Heart right ventricle (tissue), 16 donors: ENCODE data around the gene PLEKHG1. TPM values are rescaled to one million over a fixed set of nuclear protein-coding genes. Genes with fewer than 3 reads are reported as not detected.

Experiments
- ATAC-seq, 8 donors: fragments of 200-7000 bp; cut with Tn5 transposase; one replicate each; pipeline ENCODE4 v1.9.1; 2020; ENCODE audit warnings: mild to moderate bottlenecking in 8 of 8, moderate library complexity in 8 of 8, moderate number of reproducible peaks in 1 of 8
- DNase-seq, 2 donors: peaks; one replicate each; pipeline ENCODE4 v3.0.0-alpha.2; 2020
- H3K27ac ChIP-seq, 10 donors: fragments of 200-600 bp; sonication (generic) in 2 of 10; one replicate each; pipeline versions ENCODE4 v1.5.0 to v1.8.0; 2020 to 2022; ENCODE audit warnings: mild to moderate bottlenecking in 3 of 10
- H3K27me3 ChIP-seq, 7 donors: fragments of 200-600 bp; one replicate each; pipeline ENCODE4 v1.8.0; 2021 to 2022; ENCODE audit warnings: mild to moderate bottlenecking in 2 of 7
- H3K36me3 ChIP-seq, 9 donors: fragments of 200-600 bp; sonication (generic) in 1 of 9; one replicate each; pipeline versions ENCODE4 v1.5.0 to v1.8.0; 2020 to 2022; ENCODE audit warnings: mild to moderate bottlenecking in 2 of 9
- H3K4me1 ChIP-seq, 9 donors: fragments of 200-600 bp; sonication (generic) in 1 of 9; one replicate each; pipeline versions ENCODE4 v1.5.0 to v1.8.0; 2020 to 2022; ENCODE audit warnings: mild to moderate bottlenecking in 4 of 9
- H3K4me3 ChIP-seq, 10 donors: fragments of 200-600 bp; sonication (generic) in 2 of 10; one replicate each; pipeline versions ENCODE4 v1.5.0 to v1.8.0; 2020 to 2022; ENCODE audit warnings: mild to moderate bottlenecking in 7 of 10, moderate library complexity in 2 of 10
- H3K9me3 ChIP-seq, 11 donors: fragments of 200-600 bp in 10 of 11; sonication (generic) in 2 of 11; one replicate each; pipeline versions ENCODE4 v1.5.0 to v1.8.0; 2013 to 2022; ENCODE audit warnings: mild to moderate bottlenecking in 2 of 11, control low read depth in 1 of 11, moderate library complexity in 1 of 11
- WGBS, 2 donors: extraction: QIAGEN DNeasy Blood & Tissue Kit; methylation state at CpG; one replicate each; pipeline ENCODE4 v1.1.7; 2013; ENCODE audit warnings: inconsistent platforms in 1 of 2; 5-methylcytosine and 5-hydroxymethylcytosine counted together
- intact Hi-C, 10 donors: fragments of 100-400 bp; cut with DNase I; formaldehyde crosslinking; loops; one replicate each; pipeline versions ENCODE4 v1.11.1 to v1.14.2; 2022
- polyA plus RNA-seq, 2 donors: library from polyadenylated mRNA; stranded (reverse); fragments of 200-250 nt; gene quantifications; one replicate each; pipeline ENCODE4 v1.2.3, GENCODE V29; 2013
- total RNA-seq, 10 donors: library from RNA; stranded (reverse); fragmentation: NEBNext Ultra II Directional in 3 of 10; extraction: Animal tissue kit (Norgen Biotek cat#: 25700) in 3 of 10; gene quantifications; one replicate each; pipeline versions ENCODE4 v1.2.1 to v1.2.4, GENCODE V29; 2021 to 2023
- TF ChIP-seq, protein P1 (sequence below), 9 donors: fragments of 200-600 bp; sonication (generic) in 2 of 9; IDR thresholded peaks; one replicate each; pipeline versions ENCODE4 v1.5.0 to v1.8.0; 2021 to 2022; ENCODE audit warnings: antibody characterized with exemption in 9 of 9, mild to moderate bottlenecking in 5 of 9, moderate library complexity in 1 of 9
- donor health status: Arrhythmogenic right ventricular cardiomyopathy.
- donor health status: ischemic (EF 13 %, LVEDD 7.1; RV severe dilation, severe dysfunction).
- donor health status: healthy with polysubstance abuse.
- donor health status: DM: no; HTN: yes; CAD: no.
- donor health status: DM: no; HTN: no; CAD: no.
- donor health status: ischemic (EF 25% LVEDD 6.9; RV normal size, moderate dysfunction).
- donor health status: ischemic (EF 25% LVEDD 5.7; RV mildly dilated, moderate dysfunction).
- donor health status: healthy.
- donor health status: DM: yes; HTN: yes; CAD: no.
- donor health status: Ischemic cardiomyopathy.
- donor health status: ischemic (EF 35%, LVEDD 5.7; RV mildly dilated, moderate dysfunction).
- donor health status: nonischemic (EF 11% LVEDD 7.7; RV severe dilation, severe dysfunction).
- donor health status: DM: yes; HTN: yes; CAD: no.
- donor health status: PGD.
- donor health status: ischemic (EF 29% LVEDD 5.4; RV normal size, mild dysfunction).
- donor health status: nonischemic (EF 23%, LVEDD 6.1; RV moderate dilation, normal function).

Gene PLEKHG1
- total and polyA plus RNA-seq, 12 donors = 2.6 to 22.2 (median 8.8) TPM

DNA sequence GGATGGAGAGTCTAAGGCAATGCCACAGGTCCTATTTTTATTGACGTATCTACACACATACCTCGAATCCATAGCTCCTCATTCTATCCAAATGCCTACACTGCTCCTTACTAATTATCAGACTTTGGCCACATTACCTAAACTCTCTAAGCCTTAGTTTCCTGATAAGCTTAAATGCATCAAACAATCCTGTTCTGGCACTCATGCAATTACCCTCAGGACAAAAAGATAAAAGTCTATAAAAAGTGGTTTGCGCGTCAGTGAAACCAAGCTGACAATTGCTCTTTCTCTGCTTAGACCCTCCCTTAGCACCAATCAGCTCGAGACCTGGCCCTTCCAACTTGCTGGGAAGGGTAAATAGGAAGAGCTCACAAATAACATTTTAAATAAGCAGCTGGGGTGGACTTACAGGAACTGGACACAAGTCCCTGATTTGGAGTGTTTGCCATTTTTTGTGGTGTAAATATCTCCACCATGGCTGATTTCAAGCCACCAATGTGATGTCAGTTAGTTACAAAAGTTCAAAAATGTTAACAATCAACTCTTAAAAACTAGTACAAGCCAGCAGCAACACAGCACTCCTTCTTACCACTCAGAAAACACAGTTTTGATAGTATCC is 7.2 kb upstream of the PLEKHG1 start:
- no peaks in the 10 kb centered on the region for H3K36me3 ChIP-seq
- H3K27ac ChIP-seq = no peak overlapping the region
- H3K27me3 ChIP-seq = peaks cover 0 to 16% (median 0%) of the 10 kb centered on the region in 7 donors
- DNase-seq (no peak), ATAC-seq (no peak)
- H3K9me3 ChIP-seq = no peaks in the 10 kb centered on the region
- TF ChIP-seq, protein P1, sequence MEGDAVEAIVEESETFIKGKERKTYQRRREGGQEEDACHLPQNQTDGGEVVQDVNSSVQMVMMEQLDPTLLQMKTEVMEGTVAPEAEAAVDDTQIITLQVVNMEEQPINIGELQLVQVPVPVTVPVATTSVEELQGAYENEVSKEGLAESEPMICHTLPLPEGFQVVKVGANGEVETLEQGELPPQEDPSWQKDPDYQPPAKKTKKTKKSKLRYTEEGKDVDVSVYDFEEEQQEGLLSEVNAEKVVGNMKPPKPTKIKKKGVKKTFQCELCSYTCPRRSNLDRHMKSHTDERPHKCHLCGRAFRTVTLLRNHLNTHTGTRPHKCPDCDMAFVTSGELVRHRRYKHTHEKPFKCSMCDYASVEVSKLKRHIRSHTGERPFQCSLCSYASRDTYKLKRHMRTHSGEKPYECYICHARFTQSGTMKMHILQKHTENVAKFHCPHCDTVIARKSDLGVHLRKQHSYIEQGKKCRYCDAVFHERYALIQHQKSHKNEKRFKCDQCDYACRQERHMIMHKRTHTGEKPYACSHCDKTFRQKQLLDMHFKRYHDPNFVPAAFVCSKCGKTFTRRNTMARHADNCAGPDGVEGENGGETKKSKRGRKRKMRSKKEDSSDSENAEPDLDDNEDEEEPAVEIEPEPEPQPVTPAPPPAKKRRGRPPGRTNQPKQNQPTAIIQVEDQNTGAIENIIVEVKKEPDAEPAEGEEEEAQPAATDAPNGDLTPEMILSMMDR (IDR thresholded peaks at IDR 0.05) = no peak
- intact Hi-C loops = loop anchor here in 1 of 10 donors (10.0 kb wide), 1 partner anchor 222 kb away; no protein-coding TSS in a partner anchor
- WGBS, 2 donors = 60 to 67% methylated on average over 5 of the region's 5 CpGs
- H3K4me3 ChIP-seq = no peak overlapping the region
- H3K4me1 ChIP-seq = no peaks in the 10 kb centered on the region

DNA sequence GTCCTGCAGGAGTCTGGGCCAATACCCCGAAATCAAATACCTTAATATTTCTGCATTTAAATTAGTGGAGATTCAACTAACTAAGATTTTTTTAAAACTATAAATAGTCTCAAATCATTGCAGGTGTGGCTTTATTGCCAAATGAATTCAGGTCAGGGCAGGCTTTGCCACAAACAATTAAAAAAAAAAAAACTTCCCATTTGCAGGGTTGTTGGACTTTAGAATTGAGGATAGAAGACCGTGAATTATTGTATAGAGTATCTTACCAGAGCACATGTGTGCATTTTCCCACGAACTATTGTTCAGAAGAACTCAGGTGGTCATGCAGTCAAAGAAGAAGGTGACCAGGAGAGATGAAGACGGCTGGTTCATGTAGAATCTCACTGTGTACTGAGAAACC is 6.6 kb upstream of the PLEKHG1 start:
- ATAC-seq (no peak), DNase-seq (no peak)
- TF ChIP-seq, protein P1 (IDR thresholded peaks at IDR 0.05) = no peak
- H3K27ac ChIP-seq = no peak overlapping the region
- no peak overlapping the region for H3K4me3 ChIP-seq
- no peaks in the 10 kb centered on the region for H3K9me3 ChIP-seq
- intact Hi-C loops = loop anchor here in 1 of 10 donors (10.0 kb wide), 1 partner anchor 222 kb away; no protein-coding TSS in a partner anchor
- H3K27me3 ChIP-seq = peaks cover 0 to 22% (median 0%) of the 10 kb centered on the region in 7 donors
- WGBS, 2 donors = 94 to 96% methylated on average over 4 of the region's 4 CpGs
- H3K36me3 ChIP-seq = no peaks in the 10 kb centered on the region
- H3K4me1 ChIP-seq = no peaks in the 10 kb centered on the region

DNA sequence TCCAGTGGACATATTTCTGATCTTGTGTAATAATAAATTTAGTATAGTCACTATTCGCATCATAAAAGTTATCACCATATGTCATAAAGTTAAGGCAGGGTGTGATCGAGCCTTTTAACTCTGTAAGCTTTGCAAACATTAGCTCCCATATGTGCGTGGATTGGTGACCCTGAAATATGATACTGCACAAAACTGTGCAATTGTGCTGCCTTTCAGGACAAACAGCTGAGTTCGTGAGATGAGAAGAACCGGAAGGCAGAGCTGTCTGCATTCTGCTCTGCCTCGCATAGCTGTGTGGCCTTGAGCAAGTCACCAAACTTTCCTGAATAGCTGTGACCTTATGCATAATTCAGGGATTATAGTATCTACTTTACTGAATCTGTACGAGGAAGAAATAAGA is 3.2 kb upstream of the PLEKHG1 start:
- no peak overlapping the region for H3K27ac ChIP-seq
- DNase-seq (no peak), ATAC-seq (no peak)
- TF ChIP-seq, protein P1 (IDR thresholded peaks at IDR 0.05) = no peak
- peaks cover 0 to 19% (median 6%) of the 10 kb centered on the region in 9 donors for H3K4me1 ChIP-seq
- H3K9me3 ChIP-seq = no peaks in the 10 kb centered on the region
- peaks cover 0 to 55% (median 2%) of the 10 kb centered on the region in 7 donors for H3K27me3 ChIP-seq
- H3K36me3 ChIP-seq = no peaks in the 10 kb centered on the region
- WGBS, 2 donors = 93 to 96% methylated on average over 7 of the region's 7 CpGs
- intact Hi-C loops = loop anchor here in 4 of 10 donors (5.0 to 10.0 kb wide), 5 partner anchors 174 to 221 kb away; no protein-coding TSS in a partner anchor
- H3K4me3 ChIP-seq = no peak overlapping the region

DNA sequence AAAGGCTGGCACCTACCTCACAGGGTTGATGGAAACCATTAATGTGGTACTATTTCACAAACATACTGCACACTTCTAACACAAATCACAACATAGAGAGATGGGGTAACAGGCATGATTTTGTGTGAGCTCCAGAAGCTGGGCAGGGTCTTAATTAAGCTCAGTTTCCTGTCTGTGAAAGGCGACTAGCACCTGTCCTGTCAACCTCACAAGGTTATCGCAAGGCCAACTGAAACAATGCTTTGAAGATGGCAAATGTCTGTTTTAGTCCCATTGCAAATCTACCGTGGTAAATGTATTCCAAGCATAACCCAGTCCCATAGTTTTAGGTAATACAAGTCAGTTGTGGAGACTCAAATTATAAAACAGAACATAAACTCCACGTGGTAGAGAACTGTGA is 1.3 kb upstream of the PLEKHG1 start:
- H3K27me3 ChIP-seq = peaks cover 0 to 63% (median 6%) of the 10 kb centered on the region in 7 donors
- TF ChIP-seq, protein P1 (IDR thresholded peaks at IDR 0.05) = no peak
- 86 to 88% methylated on average over 4 of the region's 4 CpGs for WGBS, 2 donors
- intact Hi-C loops = loop anchor here in 4 of 10 donors (5.0 to 10.0 kb wide), 5 partner anchors 176 to 219 kb away; no protein-coding TSS in a partner anchor
- H3K27ac ChIP-seq = no peak overlapping the region
- H3K36me3 ChIP-seq = no peaks in the 10 kb centered on the region
- no peaks in the 10 kb centered on the region for H3K9me3 ChIP-seq
- no peak for ATAC-seq
- no peak overlapping the region for H3K4me3 ChIP-seq
- H3K4me1 ChIP-seq = peaks cover 0 to 25% (median 12%) of the 10 kb centered on the region in 9 donors
- no peak for DNase-seq
